ACHN (cell line): ENCODE measurements around the gene SERPINA1.
"Not testable (repeated sequence)": the region's sequence is repeated elsewhere in the genome, so short reads cannot be mapped to it uniquely, and the experiment has no call there.

Experiments used
- DNase-seq: peaks from one replicate; pipeline ENCODE4 v3.0.0-alpha.2; 2015
- in situ Hi-C: cut with HindIII; loops from 2 replicates; pipeline ENCODE4 v1.10.0; 2017; ENCODE audit warnings: low sequenced_read_pairs, low pct_ligation_motif_present, low pct_unique_long_range_greater_than_20kb

SERPINA1 gene

DNA sequence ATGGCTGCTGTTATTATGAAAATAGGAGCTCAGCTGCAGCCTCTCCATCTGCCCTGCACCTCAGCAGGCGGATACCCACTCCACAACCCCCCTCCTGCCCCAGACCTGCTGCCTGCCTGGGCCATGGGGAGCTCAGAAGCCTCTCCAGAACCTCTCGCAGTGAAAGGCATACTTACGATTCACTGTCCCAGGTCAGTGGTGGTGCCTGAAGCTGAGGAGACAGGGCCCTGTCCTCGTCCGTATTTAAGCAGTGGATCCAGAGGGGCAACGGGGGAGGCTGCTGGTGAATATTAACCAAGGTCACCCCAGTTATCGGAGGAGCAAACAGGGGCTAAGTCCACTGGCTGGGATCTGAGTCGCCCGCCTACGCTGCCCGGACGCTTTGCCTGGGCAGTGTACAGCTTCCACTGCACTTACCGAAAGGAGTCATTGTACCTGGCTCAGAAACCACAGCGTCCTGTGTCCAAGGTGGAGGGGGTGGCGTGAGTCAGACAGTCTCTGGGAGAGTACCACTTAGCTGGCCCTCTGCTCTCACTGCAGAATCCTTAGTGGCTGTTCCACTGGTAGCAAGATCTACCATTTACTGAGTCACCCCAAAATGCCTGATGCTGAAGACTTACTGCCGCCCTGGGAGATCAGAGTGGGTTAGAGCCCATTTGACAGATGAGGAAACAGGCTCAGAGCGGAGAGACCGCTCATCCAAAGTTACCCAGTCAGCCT, at the start of gene SERPINA1:
Gene SERPINA1, minus strand, starts transcription at position 219 of the 720 bp plus-strand sequence. CDS start 5,365 bp downstream, outside the sequence.
- in situ Hi-C loops = no loop called here
- DNase-seq = peak; percentile 32

DNA sequence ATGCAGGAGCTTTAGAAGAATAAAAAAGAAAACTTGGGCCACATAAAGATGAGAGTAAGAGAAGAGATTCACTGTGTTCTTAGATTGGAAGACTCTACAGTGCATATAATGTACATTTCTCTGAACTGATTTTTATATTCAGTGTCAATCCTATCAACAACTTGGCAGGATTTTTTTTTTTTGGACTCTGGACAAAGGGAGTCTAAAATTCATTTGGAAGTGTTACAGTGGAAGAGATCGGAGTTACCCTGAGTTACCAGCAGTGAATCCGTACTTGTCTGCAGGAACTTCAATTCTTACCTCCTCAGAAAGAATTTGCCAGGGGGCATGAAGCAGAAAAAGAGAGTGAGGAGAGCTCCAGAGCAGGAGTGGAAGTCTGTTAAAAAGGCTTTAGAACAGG, 40.2 kb upstream of the SERPINA1 start:
- in situ Hi-C loops = no loop called here
- no peak for DNase-seq

DNA sequence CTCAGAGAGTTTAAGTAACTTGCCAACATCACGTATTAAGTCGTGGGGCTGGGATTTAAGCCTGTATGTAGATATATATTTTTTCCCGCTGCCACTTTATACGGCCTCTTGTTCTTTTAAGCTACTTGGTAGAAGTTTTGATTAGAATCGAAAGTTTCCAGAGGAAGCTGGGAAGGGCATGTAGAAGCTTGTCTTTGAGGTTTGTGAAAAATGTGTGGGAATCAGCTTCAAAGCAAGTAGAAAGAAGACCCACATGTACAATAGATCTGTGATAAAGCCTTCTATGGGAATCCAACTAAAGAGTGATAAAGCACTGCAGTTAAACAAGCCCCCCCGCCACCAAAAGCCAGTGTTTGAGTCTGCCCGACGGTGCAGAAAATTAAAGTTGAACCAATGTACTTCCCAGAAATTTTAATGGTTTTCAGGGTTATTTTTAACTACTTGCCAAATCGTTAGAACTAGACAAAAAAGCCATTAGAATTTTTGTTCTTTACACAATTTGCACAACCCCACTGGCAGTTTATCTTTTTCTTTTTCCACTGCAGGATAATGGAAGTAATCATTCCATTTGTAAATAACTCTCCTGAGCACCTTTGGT, 38.7 kb upstream of the SERPINA1 start:
- in situ Hi-C loops = no loop called here
- no peak for DNase-seq

DNA sequence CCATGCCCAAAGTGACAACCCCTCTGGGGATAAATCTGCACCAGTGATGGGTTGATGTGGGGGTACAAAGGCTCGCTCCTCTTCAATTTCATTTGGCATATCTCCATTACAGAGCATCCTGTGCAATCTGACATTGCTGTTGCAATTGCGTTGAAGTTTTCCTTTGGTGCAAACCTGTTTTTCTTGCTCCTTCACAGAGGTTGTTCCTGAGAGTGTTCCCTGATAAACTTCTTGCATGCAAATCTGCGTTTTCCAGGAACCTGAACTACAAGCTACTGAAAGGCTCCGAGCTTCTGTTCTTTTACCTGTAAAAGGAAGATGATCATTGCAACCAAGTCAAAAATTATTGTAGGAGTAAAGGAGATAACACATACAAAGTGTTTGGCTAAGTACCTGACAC, 38.1 kb upstream of the SERPINA1 start:
- in situ Hi-C loops = no loop called here
- no peak for DNase-seq

DNA sequence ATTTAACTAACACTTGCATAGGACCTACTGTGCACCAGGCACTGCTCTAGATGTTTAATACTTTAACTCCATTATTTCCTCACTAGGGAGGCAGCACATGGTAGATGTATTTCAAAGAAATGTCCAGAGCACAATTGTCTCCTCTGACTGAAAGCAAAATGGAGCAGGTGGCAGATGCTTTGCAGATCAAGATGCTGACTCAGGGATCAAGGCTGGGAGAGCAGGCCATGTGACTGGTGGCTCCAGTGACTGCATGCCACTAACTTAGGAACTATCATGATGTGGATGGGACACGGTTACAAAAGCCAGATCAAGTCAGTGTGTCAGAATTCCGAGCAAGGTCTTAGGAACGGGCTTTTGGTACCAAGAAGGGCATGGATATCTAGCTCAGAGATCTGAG, 36.0 kb upstream of the SERPINA1 start:
- in situ Hi-C loops = no loop called here
- no peak for DNase-seq

DNA sequence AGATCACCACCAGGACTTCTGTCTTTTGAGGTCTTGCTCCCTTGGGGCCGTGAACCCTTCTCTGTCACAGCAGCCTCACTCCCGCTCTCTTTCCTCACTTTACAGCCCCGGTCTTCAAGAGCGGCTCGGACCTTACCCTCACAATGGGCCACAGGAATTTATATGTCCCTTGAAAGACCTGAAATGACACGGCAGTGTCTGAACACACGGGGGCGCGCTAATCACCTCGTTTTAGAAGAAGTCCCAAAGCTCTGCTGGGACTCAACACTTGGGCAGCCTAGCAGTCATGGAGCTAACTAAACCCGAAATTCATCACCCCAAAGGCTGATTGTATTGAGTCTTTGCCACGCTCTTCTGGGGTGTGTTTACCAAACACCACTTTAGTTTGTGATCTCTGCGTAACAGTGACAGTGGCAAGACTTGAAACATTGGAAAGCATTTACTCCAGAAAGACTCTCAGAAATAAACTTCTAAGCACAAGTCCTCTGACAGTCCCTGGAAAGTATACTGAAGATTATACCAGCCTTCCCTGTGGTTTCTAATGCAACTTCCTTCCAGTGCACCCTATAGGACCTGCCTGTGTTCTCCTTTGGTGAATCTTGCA, 35.2 kb upstream of the SERPINA1 start:
- in situ Hi-C loops = no loop called here
- peak; percentile 54 for DNase-seq

DNA sequence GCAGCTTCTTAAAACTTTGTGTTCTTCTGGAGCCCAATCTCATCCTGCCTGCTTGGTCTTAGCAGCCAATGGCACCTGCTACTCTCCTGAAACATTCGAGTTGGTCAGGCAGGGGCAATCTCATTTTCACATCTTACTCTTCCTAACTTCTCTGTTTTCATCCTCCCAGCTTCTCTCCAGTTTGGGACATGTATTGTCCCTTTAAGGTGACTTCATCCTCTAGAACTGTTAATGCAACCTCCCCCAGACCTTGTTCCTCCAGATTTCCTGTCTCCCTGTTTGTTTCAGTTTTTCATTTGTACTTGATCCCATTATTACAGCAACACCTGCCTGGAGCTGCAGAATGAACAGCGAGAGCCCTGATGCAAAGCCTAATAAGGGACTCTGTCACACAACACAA, 32.9 kb upstream of the SERPINA1 start:
- no peak for DNase-seq
- in situ Hi-C loops = no loop called here

DNA sequence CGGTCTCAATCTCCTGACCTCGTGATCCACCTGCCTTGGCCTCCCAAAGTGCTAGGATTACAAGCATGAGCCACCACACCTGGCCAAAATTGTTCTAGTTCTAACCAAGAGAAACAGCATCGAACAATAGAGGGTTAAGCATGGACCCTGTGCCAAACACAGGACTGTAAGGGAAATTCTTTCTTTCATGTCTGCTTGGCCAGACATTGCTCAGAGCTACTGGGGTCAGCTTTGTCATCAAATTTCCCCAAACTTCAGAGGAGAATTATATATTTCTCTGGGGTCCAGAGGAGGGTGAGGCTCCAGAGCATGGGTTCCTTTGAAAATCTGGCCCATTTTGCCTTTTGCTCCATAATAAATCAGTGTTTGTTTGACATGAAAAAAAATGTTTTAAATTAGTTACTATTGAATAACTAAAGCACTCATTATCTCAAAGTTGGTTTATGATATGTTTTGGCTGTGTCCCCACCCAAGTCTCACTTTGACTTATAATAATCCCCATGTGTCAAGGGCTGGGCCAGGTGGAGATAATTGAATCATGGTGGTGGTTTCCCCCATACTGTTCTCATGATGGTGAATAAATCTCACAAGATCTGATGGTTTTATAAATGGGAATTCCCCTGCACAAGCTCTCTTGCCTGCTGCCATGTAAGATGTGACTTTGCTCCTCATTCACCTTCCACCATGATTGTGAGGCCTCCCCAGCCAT, 29.2 kb upstream of the SERPINA1 start:
- in situ Hi-C loops, DNase-seq: not testable (repeated sequence)

DNA sequence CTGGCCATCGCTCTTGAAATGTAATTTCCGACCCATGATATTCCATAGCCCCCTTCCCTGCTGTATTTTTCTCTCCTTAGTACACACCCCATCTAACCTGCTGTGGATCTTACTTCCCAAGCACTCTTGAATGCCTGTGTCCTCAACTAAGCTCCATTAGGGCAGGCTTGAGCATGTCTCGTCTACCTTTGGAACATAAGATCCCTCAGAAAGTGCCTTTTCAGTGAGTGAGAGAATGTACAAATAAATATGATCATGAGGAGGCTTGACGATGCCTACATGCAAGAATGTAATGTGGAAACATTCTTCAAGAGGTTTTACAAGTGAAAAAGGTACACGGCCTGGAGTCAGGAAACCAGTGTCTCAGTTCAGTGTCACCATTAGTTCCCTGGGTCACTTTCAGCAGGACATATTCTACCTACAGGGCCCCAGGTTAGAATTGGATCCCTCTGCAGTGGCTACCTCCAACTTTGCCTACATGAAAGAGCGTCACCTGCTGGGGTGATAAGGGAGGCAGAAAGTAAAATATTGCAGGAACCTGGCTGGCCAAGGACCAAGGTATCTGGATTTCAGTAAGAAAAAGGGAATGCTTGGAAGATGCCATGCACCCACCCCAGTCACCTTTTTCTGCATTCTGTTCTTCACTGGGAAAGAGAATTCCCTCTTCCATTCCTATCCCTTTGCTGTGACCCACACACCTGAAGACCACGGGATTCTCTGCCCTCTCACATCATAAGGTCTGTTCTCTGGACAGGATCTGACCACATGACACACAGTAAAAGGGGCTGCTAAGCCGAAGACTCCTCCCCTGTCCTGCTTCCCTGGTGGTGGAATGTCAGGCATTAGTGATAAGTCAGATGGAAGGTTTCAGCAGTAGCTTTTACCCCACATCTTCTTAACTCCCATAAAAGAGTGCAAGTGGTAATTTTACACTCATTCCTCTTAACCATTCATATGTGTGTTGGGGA, 24.6 kb upstream of the SERPINA1 start:
- DNase-seq = peak; percentile 20
- in situ Hi-C loops = no loop called here

DNA sequence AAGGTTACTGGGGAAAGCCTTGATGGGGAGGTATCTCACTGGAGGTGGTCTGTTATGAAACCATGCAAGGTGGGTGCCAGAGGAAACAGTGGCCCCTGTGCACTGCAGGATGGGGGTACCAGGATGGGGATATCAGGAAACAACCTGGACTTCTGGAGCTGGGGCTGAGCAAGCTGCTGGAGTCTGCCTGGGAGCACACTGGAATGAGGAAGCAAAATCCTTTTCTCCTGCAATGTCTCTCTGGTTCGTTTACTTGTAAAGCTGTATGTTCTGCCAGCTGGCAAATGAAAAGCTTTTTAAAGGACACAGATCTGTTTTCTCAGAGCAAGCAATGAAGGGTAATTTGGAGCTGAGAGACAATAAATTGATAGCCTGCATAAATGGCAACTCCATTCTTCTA, 23.2 kb upstream of the SERPINA1 start:
- in situ Hi-C loops = no loop called here
- DNase-seq = no peak

DNA sequence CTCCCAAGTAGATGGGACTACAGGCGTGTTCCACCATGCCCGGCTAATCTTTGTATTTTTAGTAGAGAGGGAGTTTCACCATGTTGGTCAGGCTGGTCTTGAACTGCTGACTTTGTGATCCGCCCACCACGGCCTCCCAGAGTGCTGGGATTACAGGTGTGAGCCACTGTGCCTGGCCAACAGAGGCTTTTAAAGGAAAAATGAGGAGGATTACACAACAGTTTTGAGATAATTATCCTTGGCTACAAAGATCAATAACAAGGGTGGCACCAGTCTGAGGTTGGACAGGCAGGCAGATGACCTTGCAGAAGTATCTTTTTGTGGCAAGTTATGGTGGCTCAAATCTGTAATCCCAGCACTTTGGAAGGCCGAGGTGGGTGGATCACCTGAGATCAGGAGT, 21.0 kb upstream of the SERPINA1 start:
- DNase-seq, in situ Hi-C loops: not testable (repeated sequence)

DNA sequence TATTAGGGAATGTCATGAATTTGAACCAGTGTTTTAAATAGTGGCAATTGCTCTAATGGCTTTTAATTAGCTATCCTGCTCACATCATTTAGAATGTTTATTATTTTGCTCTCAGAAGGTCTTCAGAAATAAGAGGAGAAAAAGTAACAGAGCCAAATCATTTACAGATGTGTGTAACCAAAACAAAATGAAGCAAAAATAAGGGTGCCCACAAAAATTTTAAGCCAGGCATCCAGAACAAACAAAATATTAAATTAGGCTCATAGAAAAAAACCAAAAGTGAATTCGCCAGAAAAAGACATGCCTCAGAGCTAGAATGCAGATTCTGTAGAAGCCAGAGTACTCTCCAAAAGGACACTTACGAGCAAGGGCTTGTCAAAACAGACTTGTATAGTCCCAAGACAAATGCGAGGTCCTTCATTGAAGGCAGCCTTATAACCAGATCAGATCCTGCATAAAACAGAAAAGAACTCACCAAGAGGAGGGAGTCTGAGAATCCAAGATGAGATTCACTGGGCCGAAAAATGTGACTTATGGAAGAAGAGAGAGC, 20.2 kb upstream of the SERPINA1 start:
- in situ Hi-C loops = no loop called here
- no peak for DNase-seq

DNA sequence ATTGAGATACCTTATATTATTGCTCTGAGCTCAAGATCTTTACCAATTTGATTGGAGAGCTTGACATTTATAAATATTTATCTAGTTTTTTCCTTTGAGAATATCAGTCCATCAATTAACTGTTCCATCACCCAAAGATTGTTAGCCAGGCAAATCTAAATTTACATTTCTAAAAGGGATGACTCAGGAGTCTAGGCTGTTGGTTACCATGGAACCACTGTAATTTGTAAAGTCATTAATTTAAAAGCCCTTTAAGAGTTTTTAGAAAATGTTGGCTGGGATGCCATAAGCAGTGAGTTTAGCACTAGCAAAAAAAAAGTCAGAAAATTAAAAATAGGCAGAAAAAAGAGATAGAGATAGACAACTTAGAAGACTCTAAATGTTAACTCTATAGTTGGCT, 19.5 kb upstream of the SERPINA1 start:
- in situ Hi-C loops = no loop called here

DNA sequence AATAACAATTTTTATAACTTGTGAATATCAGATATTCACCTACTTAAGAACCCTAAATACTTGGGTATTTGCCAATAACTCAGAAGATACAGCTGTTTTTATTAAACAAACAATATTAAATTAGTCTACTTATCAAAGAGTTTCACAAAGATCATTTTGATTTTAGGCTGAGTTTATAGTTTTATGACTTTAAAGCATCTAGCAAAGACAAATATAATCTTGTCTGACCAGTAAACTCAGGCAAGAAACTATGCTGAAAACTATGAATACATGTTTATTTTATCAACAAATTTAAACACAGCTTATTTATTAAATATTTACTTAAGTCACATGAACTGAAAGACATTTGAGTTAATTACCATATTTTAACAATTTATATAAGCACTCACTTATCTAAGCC, 18.5 kb upstream of the SERPINA1 start:
- in situ Hi-C loops = no loop called here
- DNase-seq = no peak

More for the DNA sequence above, 19.5 kb upstream of the SERPINA1 start:
- no peak for DNase-seq

DNA sequence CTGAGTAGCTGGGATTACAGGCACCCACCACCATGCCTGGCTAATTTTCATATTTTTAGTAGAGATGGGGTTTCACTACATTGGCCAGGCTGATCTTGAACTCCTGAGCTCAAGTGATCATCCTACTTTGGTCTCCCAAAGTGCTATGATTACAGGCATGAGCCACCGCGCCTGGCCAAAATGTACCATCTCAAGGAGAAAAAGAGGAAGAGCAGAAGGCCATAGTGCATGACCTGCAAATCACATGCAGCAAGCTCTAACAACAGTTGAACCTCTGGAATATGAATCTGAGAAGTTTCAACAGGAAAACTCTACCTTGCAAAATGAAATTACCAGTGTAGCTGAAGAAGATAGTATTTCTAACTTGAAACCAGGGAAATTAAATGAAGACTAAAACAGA, 17.1 kb upstream of the SERPINA1 start:
- DNase-seq = no peak
- in situ Hi-C loops = no loop called here

DNA sequence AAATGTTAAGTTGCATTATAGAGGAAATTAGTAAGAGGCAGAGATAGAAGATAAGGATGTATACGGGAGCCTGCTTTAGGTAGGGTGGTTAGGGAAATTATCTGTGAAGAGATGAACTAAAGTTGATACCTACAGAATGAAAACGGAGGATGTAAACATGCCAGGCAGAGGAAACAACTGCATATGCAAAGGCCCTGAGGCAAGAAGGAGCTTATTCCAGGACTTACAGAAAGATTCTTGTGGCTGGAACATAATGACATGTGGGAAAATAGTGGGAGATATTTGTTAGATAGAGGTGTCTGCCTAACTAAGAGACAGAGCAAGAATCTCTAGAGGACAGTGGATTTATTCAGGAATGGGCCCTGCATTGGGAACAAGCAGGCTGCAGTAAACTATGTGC, 16.2 kb upstream of the SERPINA1 start:
- no peak for DNase-seq
- in situ Hi-C loops = no loop called here

DNA sequence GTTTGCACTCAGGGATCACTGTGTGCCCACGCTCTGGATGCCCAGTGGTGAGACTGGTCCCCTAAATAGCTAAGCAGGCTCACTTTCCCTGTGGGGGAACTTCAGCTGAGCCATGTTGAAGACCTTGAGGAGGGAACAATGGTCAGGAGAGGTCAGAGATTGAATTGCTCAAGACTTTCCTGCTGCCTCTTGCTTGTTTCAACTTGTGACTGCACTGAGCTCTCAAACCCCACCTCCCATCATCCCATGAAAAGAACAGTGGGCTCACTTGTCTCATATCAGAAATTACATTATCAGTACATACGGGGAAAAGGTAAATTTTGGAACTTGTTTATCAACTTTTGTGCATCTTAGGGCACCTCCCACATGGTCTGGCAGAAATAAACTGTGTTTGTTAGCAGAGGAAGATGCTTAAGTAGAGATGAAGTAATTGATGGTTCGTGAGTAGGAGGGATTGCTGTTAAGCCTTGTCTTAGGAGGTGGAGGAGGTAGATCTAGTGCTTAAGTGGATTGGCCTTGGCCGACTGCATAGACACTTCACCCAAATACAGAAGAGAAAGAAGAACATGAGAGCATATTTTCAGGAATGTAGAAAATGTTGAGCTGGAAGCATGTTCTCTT, 15.0 kb upstream of the SERPINA1 start:
- no peak for DNase-seq
- in situ Hi-C loops = no loop called here

DNA sequence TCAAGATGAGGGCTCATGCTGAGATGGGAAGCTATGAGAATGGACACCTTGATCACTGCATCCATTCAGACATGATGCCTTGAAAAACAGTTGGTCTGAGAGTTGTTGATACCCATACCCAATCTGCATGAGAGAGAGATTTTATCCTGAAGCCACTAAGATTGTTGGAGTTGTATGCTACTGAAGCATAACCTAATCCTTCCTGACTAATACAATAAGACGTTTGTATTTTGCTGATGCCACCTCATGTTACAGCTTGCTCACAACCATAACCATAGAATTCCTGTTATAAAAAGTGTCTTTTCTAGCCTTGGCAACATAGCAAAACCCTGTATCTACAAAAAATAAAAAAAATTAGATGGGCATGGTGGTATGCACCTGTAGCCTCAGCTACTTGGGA, 12.7 kb upstream of the SERPINA1 start:
- no peak for DNase-seq
- in situ Hi-C loops = no loop called here
